Neural cell (in vitro differentiated cells): ENCODE results near the gene MRPL42.

ENCODE experiments used
- CTCF ChIP-seq: fragments of 450-650 bp; IDR thresholded peaks from 2 replicates; pipeline ENCODE4 v1.5.1; 2014; ENCODE audit warnings: antibody characterized with exemption, mild to moderate bottlenecking, moderate library complexity; ENCODE audit not compliant: poor library complexity, severe bottlenecking
- EP300 ChIP-seq: fragments of 450-650 bp; conservative IDR thresholded peaks from 2 replicates; pipeline ENCODE4 v1.6.1; 2014; ENCODE audit warnings: antibody characterized with exemption, mild to moderate bottlenecking, moderate library complexity; ENCODE audit not compliant: poor library complexity, severe bottlenecking
- EZH2 ChIP-seq: fragments of 200-600, 300-800 bp; shearing (Covaris generic), sonication (generic); IDR thresholded peaks from 2 replicates; pipeline ENCODE4 v1.6.1; 2014; ENCODE audit warnings: antibody characterized with exemption, low read length, borderline replicate concordance, mild to moderate bottlenecking; ENCODE audit not compliant: insufficient read depth, poor library complexity, severe bottlenecking
- POLR2AphosphoS5 ChIP-seq: IDR thresholded peaks from 2 replicates; pipeline ENCODE4 v1.6.1; 2012
- SMC3 ChIP-seq: fragments of 450-650 bp; conservative IDR thresholded peaks from 2 replicates; pipeline ENCODE4 v1.6.1; 2014; ENCODE audit warnings: antibody characterized with exemption, mild to moderate bottlenecking, moderate library complexity; ENCODE audit not compliant: poor library complexity
- TAF1 ChIP-seq: IDR thresholded peaks from 2 replicates; pipeline ENCODE4 v1.6.1; 2012; ENCODE audit warnings: low read depth

DNA sequence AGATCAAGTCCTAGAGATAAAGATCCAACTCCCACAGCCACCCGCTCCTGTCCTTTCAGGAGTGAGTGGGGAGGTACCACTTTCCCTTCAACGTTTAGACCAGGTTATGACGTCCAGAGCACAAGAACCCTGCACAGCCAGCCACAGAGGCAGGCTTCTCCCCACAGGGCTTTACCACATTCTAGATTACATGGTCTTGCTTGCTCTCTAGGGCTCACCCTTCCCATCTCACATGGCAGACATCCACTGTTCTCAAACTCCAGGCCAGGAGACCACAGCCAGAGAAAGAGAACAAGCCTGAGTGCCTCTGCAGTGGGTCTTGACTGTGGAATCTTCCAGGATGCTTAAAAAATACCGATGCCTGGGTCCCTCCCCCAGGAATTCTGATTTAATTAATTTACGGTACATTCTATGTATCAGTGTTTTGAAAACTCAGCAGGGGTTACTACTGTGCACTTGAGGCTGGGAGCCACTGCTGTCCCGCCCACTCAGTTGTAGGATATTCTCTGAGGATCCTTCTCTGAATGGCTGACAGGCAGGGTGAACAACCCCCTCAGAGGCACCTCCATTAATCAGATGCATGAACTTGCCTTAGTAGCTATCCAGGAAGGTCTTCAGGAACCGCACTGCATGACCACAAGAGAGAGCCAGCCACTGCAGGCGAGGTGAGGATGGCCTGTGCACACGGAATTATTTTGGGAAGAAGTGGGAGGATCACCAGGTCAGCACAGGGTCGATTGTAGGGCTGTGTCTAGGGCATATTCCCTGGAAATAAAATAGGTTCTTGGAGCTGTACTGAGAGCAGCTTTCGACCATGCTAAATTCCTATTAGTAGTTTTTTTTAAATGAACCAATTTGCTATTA, 83.7 kb downstream of the MRPL42 start:
- no peak for TF ChIP-seq CTCF
- no peak for TF ChIP-seq EP300
- no peak for TF ChIP-seq POLR2AphosphoS5
- no peak for TF ChIP-seq TAF1
- no peak for TF ChIP-seq EZH2
- TF ChIP-seq SMC3 = no peak
